Activated B cell treated with CpG ODN at 0.5 μM for 24 hours (primary cell): ENCODE results near the gene GPN1. TPM values are rescaled to one million over a fixed set of nuclear protein-coding genes. Genes with fewer than 3 reads are reported as not detected.

Experiments used
- ATAC-seq: fragments of 200-7000 bp; cut with Tn5 transposase; one replicate; pipeline ENCODE4 v1.10.0; 2021; ENCODE audit warnings: low read depth, mild to moderate bottlenecking, moderate library complexity
- CTCF ChIA-PET: fragments of 350-600 bp; sonication (Branson Sonifier 250); formaldehyde crosslinking; loops from one replicate; lab custom pipeline; 2021; ENCODE audit warnings: antibody characterized with exemption; lab: Charles Lee
- POLR2A ChIA-PET: fragments of 350-600 bp; sonication (Branson Sonifier 250); formaldehyde crosslinking; loops from one replicate; lab custom pipeline; 2021; ENCODE audit warnings: antibody characterized with exemption; lab: Charles Lee
- DNase-seq: peaks from one replicate; pipeline ENCODE4 v3.0.0; 2022
- H3K27ac Mint-ChIP-seq: one replicate; pipeline ENCODE4 v1.8.0; 2020; ENCODE audit warnings: mixed read lengths
- H3K27me3 Mint-ChIP-seq: one replicate; pipeline ENCODE4 v1.8.0; 2021; ENCODE audit warnings: mixed read lengths
- H3K36me3 Mint-ChIP-seq: one replicate; pipeline ENCODE4 v1.8.0; 2021; ENCODE audit warnings: low read depth, mixed read lengths
- H3K4me1 Mint-ChIP-seq: one replicate; pipeline ENCODE4 v1.8.0; 2021; ENCODE audit warnings: mixed read lengths
- H3K4me3 Mint-ChIP-seq: one replicate; pipeline ENCODE4 v1.8.0; 2020; ENCODE audit warnings: mild to moderate bottlenecking, mixed read lengths
- H3K9me3 Mint-ChIP-seq: one replicate; pipeline ENCODE4 v1.8.0; 2020; ENCODE audit warnings: mixed read lengths
- CTCF ChIP-seq: fragments of 200-600 bp; IDR thresholded peaks from one replicate; pipeline ENCODE4 v1.8.0; 2022; ENCODE audit warnings: antibody characterized with exemption, mild to moderate bottlenecking
- intact Hi-C: fragments of 100-400 bp; cut with micrococcal nuclease; formaldehyde crosslinking; loops from one replicate; pipeline ENCODE4 v1.15.1; 2024
- total RNA-seq: library from RNA; stranded (reverse); gene quantifications from 2 replicates; pipeline ENCODE4 v1.2.3, GENCODE V29; 2022

Gene GPN1
- total RNA-seq, 1 donor from 2014 or later, result 39.3 TPM

GRCh38 chr2:27638709-27639108, 9.9 kb downstream of the GPN1 start:
- H3K9me3 Mint-ChIP-seq, result no peaks in the 10 kb centered on the region
- H3K4me1 Mint-ChIP-seq, result no peaks in the 10 kb centered on the region
- no peak overlapping the region for H3K4me3 Mint-ChIP-seq
- intact Hi-C loops, result no loop called here
- DNase-seq (no peak), ATAC-seq (no peak)
- ChIA-PET CTCF (no interaction called here), POLR2A (no interaction called here)
- H3K27ac Mint-ChIP-seq, result no peak overlapping the region
- peaks cover 78% of the 10 kb centered on the region for H3K36me3 Mint-ChIP-seq
- no peaks in the 10 kb centered on the region for H3K27me3 Mint-ChIP-seq
- no peak for TF ChIP-seq CTCF

- no peaks in the 10 kb centered on the region for H3K27me3 Mint-ChIP-seq
- no peaks in the 10 kb centered on the region for H3K4me1 Mint-ChIP-seq
- H3K9me3 Mint-ChIP-seq, result no peaks in the 10 kb centered on the region
- no peak overlapping the region for H3K4me3 Mint-ChIP-seq
- intact Hi-C loops, result no loop called here
- no peak overlapping the region for H3K27ac Mint-ChIP-seq
- ChIA-PET POLR2A (no interaction called here), CTCF (no interaction called here)
- no peak for DNase-seq
- peaks cover 74% of the 10 kb centered on the region for H3K36me3 Mint-ChIP-seq
- no peak for ATAC-seq
- TF ChIP-seq CTCF, result no peak
Observed at GRCh38 chr2:27640722-27641245, 11.9 kb downstream of the GPN1 start.

- no peak for ATAC-seq
- no peak for DNase-seq
- Mint-ChIP-seq H3K4me3 (no peak overlapping the region), H3K9me3 (no peaks in the 10 kb centered on the region), H3K27me3 (no peaks in the 10 kb centered on the region), H3K36me3 (peaks cover 73% of the 10 kb centered on the region), H3K27ac (no peak overlapping the region), H3K4me1 (no peaks in the 10 kb centered on the region)
- TF ChIP-seq CTCF, result no peak
- ChIA-PET POLR2A (no interaction called here), CTCF (no interaction called here)
- intact Hi-C loops, result no loop called here
Observed at GRCh38 chr2:27645197-27645596, 16.3 kb downstream of the GPN1 start.

GRCh38 chr2:27647289-27647688, 18.4 kb downstream of the GPN1 start:
- Mint-ChIP-seq H3K27ac (no peak overlapping the region), H3K36me3 (peaks cover 72% of the 10 kb centered on the region), H3K27me3 (no peaks in the 10 kb centered on the region), H3K4me3 (no peak overlapping the region), H3K4me1 (no peaks in the 10 kb centered on the region), H3K9me3 (no peaks in the 10 kb centered on the region)
- ChIA-PET CTCF (interaction anchor here (1.8 kb wide), 1 partner anchor 36 kb away, joined by 4 read pairs; no protein-coding TSS in a partner anchor), POLR2A (interaction anchor here (1.2 kb wide), 1 partner anchor 16 kb away, joined by 5 read pairs; the partner anchor contains the start of genes SLC4A1AP and SUPT7L)
- intact Hi-C loops, result no loop called here
- DNase-seq (no peak), ATAC-seq (no peak)
- no peak for TF ChIP-seq CTCF

GRCh38 chr2:27647737-27648136, 18.9 kb downstream of the GPN1 start:
- peaks cover 72% of the 10 kb centered on the region for H3K36me3 Mint-ChIP-seq
- H3K27ac Mint-ChIP-seq, result no peak overlapping the region
- no peak for ATAC-seq
- no peak overlapping the region for H3K4me3 Mint-ChIP-seq
- intact Hi-C loops, result no loop called here
- no peaks in the 10 kb centered on the region for H3K9me3 Mint-ChIP-seq
- H3K27me3 Mint-ChIP-seq, result no peaks in the 10 kb centered on the region
- POLR2A ChIA-PET, result no interaction called here
- no peaks in the 10 kb centered on the region for H3K4me1 Mint-ChIP-seq
- DNase-seq, result no peak
- CTCF ChIA-PET, result interaction anchor here (1.8 kb wide), 1 partner anchor 36 kb away, joined by 4 read pairs; no protein-coding TSS in a partner anchor
- TF ChIP-seq CTCF, result no peak
